ENCODE data around the gene ZNF33B. TPM values are rescaled to one million over a fixed set of nuclear protein-coding genes. Genes with fewer than 3 reads are reported as not detected.
"Not testable (repeated sequence)": the region's sequence is repeated elsewhere in the genome, so short reads cannot be mapped to it uniquely, and the experiment has no call there.

The ZNF33B gene
- polyA plus RNA-seq, 1 experiment = 4.8 TPM

GRCh38 chr10:42574336-42574735, 64.0 kb downstream of the ZNF33B start:
- H3K4me3 ChIP-seq (ENCODE audit: low read depth, low read length) = no peak overlapping the region
- CTCF ChIA-PET = no interaction called here
- H3K36me3 ChIP-seq (ENCODE audit: control insufficient read depth, insufficient read depth, low read length) = no peaks in the 10 kb centered on the region
- no peak for TF ChIP-seq CTCF (IDR thresholded peaks at IDR 0.05; ENCODE audit: insufficient read depth, low read depth, low read length)
- H3K27me3 ChIP-seq (ENCODE audit: control insufficient read depth, insufficient read depth, low read length) = no peaks in the 10 kb centered on the region
- no peak for DNase-seq (ENCODE audit: low read depth)
- POLR2A ChIA-PET = no interaction called here

- no peak overlapping the region for H3K4me3 ChIP-seq (ENCODE audit: low read depth, low read length)
- no peaks in the 10 kb centered on the region for H3K27me3 ChIP-seq (ENCODE audit: control insufficient read depth, insufficient read depth, low read length)
- no peak for DNase-seq (ENCODE audit: low read depth)
- TF ChIP-seq CTCF (IDR thresholded peaks at IDR 0.05; ENCODE audit: insufficient read depth, low read depth, low read length) = no peak
- no peaks in the 10 kb centered on the region for H3K36me3 ChIP-seq (ENCODE audit: control insufficient read depth, insufficient read depth, low read length)
- ChIA-PET POLR2A (no interaction called here), CTCF (no interaction called here)
Observed at GRCh38 chr10:42556931-42557330, 81.4 kb downstream of the ZNF33B start.

- H3K4me3 ChIP-seq (ENCODE audit: low read depth, low read length); H3K36me3 ChIP-seq (ENCODE audit: control insufficient read depth, insufficient read depth, low read length); POLR2A ChIA-PET; H3K27me3 ChIP-seq (ENCODE audit: control insufficient read depth, insufficient read depth, low read length); CTCF ChIA-PET; DNase-seq (ENCODE audit: low read depth): not testable (repeated sequence)
Observed at GRCh38 chr10:42553576-42553975, 84.8 kb downstream of the ZNF33B start.

- no peaks in the 10 kb centered on the region for H3K27me3 ChIP-seq (ENCODE audit: control insufficient read depth, insufficient read depth, low read length)
- TF ChIP-seq CTCF (IDR thresholded peaks at IDR 0.05; ENCODE audit: insufficient read depth, low read depth, low read length) = no peak
- ChIA-PET POLR2A (no interaction called here), CTCF (no interaction called here)
- DNase-seq (ENCODE audit: low read depth) = no peak
- no peaks in the 10 kb centered on the region for H3K36me3 ChIP-seq (ENCODE audit: control insufficient read depth, insufficient read depth, low read length)
- peak overlapping the region; percentile 96 for H3K4me3 ChIP-seq (ENCODE audit: low read depth, low read length)
Observed at GRCh38 chr10:42553064-42553407, 85.3 kb downstream of the ZNF33B start.

GRCh38 chr10:42552188-42553063, 85.9 kb downstream of the ZNF33B start:
- no peak for TF ChIP-seq CTCF (IDR thresholded peaks at IDR 0.05; ENCODE audit: insufficient read depth, low read depth, low read length)
- Histone ChIP-seq H3K27me3 (ENCODE audit: control insufficient read depth, insufficient read depth, low read length) (no peaks in the 10 kb centered on the region), H3K36me3 (ENCODE audit: control insufficient read depth, insufficient read depth, low read length) (no peaks in the 10 kb centered on the region), H3K4me3 (ENCODE audit: low read depth, low read length) (peak overlapping the region; percentile 96)
- peak; percentile 81 for DNase-seq (ENCODE audit: low read depth)
- ChIA-PET POLR2A (no interaction called here), CTCF (no interaction called here)

Data from BJ (cell line).